NOMO-1 treated with DMSO at 0.1 percent for 48 hours (cell line): ENCODE measurements around the gene PLP2.

Experiments used
- DNase-seq: peaks from one replicate; lab custom pipeline; 2025; ENCODE audit not compliant: unreplicated experiment; lab: John Stamatoyannopoulos, UW

PLP2 gene

GRCh38 chrX:49208399-49208798 lies 36.7 kb downstream of the PLP2 start:
- no peak for DNase-seq

DNA sequence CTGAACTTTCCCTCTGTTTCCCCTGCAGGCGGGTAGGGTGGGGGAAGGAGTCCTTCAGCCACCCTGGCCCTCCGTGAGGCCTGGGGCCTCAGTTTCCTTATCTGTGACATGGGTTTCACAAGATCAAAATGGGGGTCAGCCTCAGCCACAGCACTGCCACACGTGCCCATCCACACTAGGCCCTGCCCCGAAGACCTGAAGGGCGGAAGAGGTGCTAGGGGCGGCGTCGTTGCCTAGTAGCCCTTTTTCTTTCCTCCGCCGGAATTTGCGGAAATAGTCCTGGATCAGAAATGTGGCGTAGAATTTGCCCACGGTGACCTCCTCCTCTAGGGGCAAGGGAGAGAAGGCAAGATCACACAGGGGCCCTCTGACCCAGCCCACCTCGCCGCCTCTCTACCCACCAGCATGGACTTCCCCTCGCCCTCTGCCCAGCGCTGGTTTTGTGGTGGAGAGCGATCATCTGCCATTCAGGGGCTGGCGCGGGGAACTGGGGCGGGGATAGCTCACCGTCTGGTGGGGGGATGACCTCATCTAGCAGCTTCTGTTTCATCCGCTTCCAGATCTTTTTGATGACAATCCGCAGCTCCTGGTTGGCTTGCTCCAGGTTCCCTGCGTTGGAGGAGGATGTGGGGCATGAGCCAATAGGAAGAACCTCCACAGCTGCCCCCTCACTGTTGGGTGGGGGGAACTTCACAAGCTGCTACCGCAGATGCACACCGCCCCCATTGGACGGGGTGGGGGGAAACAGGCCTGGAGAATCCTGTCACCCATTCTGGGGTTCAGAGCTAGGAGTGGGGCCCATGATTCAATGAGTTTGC lies 37.9 kb downstream of the PLP2 start:
- DNase-seq, result no peak

- DNase-seq, result no peak
These were observed 38.7 kb downstream of the PLP2 start for GRCh38 chrX:49210406-49210805.

DNA sequence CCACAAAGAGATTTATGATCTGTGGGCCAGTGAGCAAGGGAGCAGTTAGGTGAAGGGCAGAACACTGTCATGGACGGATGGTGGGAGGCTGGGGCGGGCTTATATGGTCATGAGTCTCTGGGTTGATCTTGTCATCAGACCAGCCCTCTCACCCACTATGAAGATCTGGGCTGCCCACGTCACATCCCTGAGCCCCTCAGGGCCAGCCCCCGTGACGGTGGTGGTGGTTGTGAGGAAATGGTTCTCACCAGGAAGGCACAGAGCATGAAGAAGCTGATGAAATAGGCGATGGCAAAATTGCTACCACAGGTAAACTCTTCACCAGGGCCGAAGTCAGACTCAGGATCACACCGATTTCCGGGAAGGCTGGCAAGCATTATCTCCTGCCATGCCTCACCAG lies 39.4 kb downstream of the PLP2 start:
- no peak for DNase-seq

DNA sequence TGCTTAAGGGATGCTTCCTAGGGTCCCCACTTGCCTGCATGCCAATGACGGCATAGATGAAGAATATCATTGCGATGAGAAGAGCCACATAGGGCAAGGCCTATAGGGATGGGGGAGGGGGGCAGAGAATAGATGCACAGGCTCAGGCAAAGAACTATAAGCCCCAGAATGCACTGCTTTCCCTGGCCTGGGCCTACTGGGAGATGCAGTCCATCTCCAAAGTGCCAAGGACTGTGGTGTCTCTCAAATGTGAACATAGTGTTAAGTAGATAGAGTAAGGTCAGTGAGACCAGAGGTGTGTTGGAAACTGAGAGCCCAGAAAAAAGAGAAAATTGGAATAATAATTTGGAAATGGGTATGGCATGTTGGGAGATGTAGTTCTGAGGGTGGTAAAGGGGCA lies 40.5 kb downstream of the PLP2 start:
- DNase-seq, result no peak

DNA sequence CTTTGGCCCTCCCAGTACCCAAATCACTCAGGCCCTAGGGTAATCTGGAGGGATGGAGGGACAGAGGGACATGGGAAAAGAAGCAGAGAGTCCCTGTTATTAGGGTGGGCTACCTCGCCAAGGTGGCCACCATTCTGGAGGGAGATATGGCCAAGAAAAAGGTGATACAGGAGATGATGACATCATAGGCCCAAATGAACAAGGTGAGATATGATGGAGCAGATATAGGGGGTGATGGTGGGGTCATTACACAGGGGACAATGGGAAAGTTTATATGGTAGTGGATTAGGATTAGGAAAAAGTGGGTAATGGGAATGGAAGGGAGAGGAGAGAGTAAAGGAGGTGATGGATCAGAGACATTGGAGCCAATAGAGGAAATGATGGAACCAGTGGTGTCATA lies 41.2 kb downstream of the PLP2 start:
- no peak for DNase-seq

- no peak for DNase-seq
These were observed 42.7 kb downstream of the PLP2 start for GRCh38 chrX:49214416-49214815.

DNA sequence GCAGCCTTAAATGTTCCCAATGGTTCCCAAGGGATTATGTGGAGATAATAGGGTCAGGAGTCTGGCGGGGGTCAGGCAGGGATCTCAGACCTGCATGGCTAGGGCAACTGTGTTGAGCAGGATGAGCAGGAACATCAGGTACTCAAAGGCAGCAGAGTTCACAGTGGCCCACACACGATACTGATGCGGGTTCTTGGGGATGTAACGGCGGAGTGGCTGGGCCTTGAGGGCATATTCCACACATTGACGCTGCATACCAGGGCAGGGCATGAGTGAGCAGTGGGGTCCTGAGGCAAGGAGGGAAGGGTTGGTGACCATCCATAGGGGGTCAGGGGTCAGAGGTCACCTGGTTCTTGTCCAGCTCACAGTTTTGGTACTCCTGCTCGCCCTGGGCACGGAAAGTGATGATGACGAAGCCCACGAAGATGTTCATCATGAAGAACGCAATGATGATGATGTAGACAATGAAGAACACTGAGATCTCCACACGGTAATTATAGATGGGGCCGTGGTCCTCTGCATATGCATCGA lies 43.4 kb downstream of the PLP2 start:
- DNase-seq, result no peak

- DNase-seq, result no peak
These were observed 48.4 kb downstream of the PLP2 start for GRCh38 chrX:49220100-49220499.

GRCh38 chrX:49221868-49222267 lies 50.2 kb downstream of the PLP2 start:
- no peak for DNase-seq
